GM12801 (cell line): ENCODE data around the gene ZNF280C.

Experiments
- CTCF ChIP-seq: IDR thresholded peaks from one replicate; pipeline ENCODE4 v1.5.1; 2011; ENCODE audit warnings: control low read depth; ENCODE audit not compliant: insufficient read length; ENCODE audit errors: extremely low read depth

The ZNF280C gene

GRCh38 chrX:130212371-130212770, 56.3 kb downstream of the ZNF280C start:
- TF ChIP-seq CTCF = no peak

- TF ChIP-seq CTCF = no peak
Observed at GRCh38 chrX:130211415-130212186, 57.1 kb downstream of the ZNF280C start.

GRCh38 chrX:130204647-130205046, 64.1 kb downstream of the ZNF280C start:
- TF ChIP-seq CTCF = no peak

- TF ChIP-seq CTCF = no peak
Observed at GRCh38 chrX:130197464-130197863, 71.2 kb downstream of the ZNF280C start.

GRCh38 chrX:130196466-130196865, 72.2 kb downstream of the ZNF280C start:
- no peak for TF ChIP-seq CTCF

- no peak for TF ChIP-seq CTCF
Observed at GRCh38 chrX:130190801-130191200, 77.9 kb downstream of the ZNF280C start.

- TF ChIP-seq CTCF = no peak
Observed at GRCh38 chrX:130186651-130187050, 82.0 kb downstream of the ZNF280C start.
